Transverse colon (tissue), 4 donors: Measurements from ENCODE around the gene COL4A1. TPM values are rescaled to one million over a fixed set of nuclear protein-coding genes. Genes with fewer than 3 reads are reported as not detected.

Experiments used
- DNase-seq: peaks from one replicate; pipeline ENCODE4 v3.0.0-alpha.2; 2019
- H3K27ac ChIP-seq, 4 donors: fragments of 200-600 bp; sonication (generic); 2 replicates each; pipeline ENCODE4 v1.5.1; 2016 to 2018; ENCODE audit warnings: inconsistent platforms in 4 of 4
- H3K27me3 ChIP-seq: fragments of 200-600 bp; sonication (generic); 2 replicates; pipeline ENCODE4 v1.5.1; 2017; ENCODE audit warnings: inconsistent platforms
- H3K36me3 ChIP-seq, 4 donors: fragments of 200-600 bp; sonication (generic); 2 replicates each; pipeline ENCODE4 v1.5.1; 2017 to 2019; ENCODE audit warnings: inconsistent platforms in 4 of 4
- H3K4me1 ChIP-seq, 4 donors: fragments of 200-600 bp; sonication (generic); 2 replicates each; pipeline ENCODE4 v1.5.1; 2017 to 2020; ENCODE audit warnings: inconsistent platforms in 4 of 4
- H3K4me3 ChIP-seq, 4 donors: fragments of 200-600 bp; sonication (generic); 1 replicate in 1 of 4; 2 replicates in 3 of 4; pipeline versions ENCODE4 v1.5.1 to v1.6.1; 2017 to 2019; ENCODE audit warnings: inconsistent platforms in 4 of 4
- H3K9me3 ChIP-seq, 2 donors: fragments of 200-600 bp; sonication (generic); 2 replicates each; pipeline ENCODE4 v1.5.1; 2017 to 2019; ENCODE audit warnings: inconsistent platforms in 2 of 2
- CTCF ChIP-seq, 5 experiments: fragments of 200-600 bp in 3 of 5; fragments of 450-650 bp in 2 of 5; sonication (generic) in 3 of 5; IDR thresholded peaks; 1 replicate in 2 of 5; 2 replicates in 3 of 5; pipeline ENCODE4 v1.5.1; 2016 to 2017; ENCODE audit warnings: antibody characterized with exemption in 5 of 5, inconsistent platforms in 3 of 5, mild to moderate bottlenecking in 2 of 5, moderate library complexity in 1 of 5
- EP300 ChIP-seq: sonication (generic); formaldehyde crosslinking; IDR thresholded peaks from one replicate; pipeline ENCODE4 v1.6.1; 2017; ENCODE audit warnings: antibody characterized with exemption, low read depth
- POLR2A ChIP-seq: fragments of 450-650 bp; IDR thresholded peaks from one replicate; pipeline ENCODE4 v1.6.1; 2016; ENCODE audit warnings: antibody characterized with exemption, mild to moderate bottlenecking, moderate library complexity
- POLR2AphosphoS5 ChIP-seq, 3 donors: sonication (generic); formaldehyde crosslinking; IDR thresholded peaks; one replicate each; pipeline ENCODE4 v1.6.1; 2016; ENCODE audit warnings: antibody characterized with exemption in 3 of 3
- WGBS, 2 donors: methylation state at CpG; one replicate each; pipeline ENCODE4 v1.1.5; 2018; ENCODE audit warnings: low coverage in 1 of 2; 5-methylcytosine and 5-hydroxymethylcytosine counted together
- in situ Hi-C, 4 donors: fragments of 200-750 bp; cut with MboI; loops; one replicate each; pipeline versions ENCODE4 v1.15.0 to v1.15.1; 2017; ENCODE audit warnings: low sequenced_read_pairs in 3 of 4, low pct_ligation_motif_present in 1 of 4, low pct_unique_long_range_greater_than_20kb in 1 of 4
- intact Hi-C: fragments of 100-400 bp; cut with DNase I; formaldehyde crosslinking; loops from one replicate; pipeline ENCODE4 v1.15.1; 2023; ENCODE audit warnings: low total_unique reads
- total RNA-seq, 4 donors: library from RNA; depleted of rRNA; stranded (reverse); fragments of >200 nt; gene quantifications; one replicate each; pipeline ENCODE4 v1.1.0, GENCODE V29; 2016

Gene COL4A1
- total RNA-seq, 4 donors from 2014 or later: 46.4 to 180 (median 99.2) TPM

GRCh38 chr13:110280985-110281688, 25.8 kb downstream of the COL4A1 start:
- WGBS, 2 donors: 51 to 70% methylated on average over 2 to 7 of the region's 7 CpGs
- intact Hi-C loops: no loop called here
- Histone ChIP-seq H3K9me3 (no peaks in the 10 kb centered on the region), H3K4me3 (no peak overlapping the region), H3K36me3 (no peaks in the 10 kb centered on the region), H3K4me1 (peaks cover 7 to 45% (median 23%) of the 10 kb centered on the region in 4 donors), H3K27ac (peak overlapping the region; percentile 46 to 66 (median 54)), H3K27me3 (no peaks in the 10 kb centered on the region)
- peak; percentile 26 for DNase-seq
- no peak for TF ChIP-seq EP300
- no peak for TF ChIP-seq POLR2A
- in situ Hi-C loops: no loop called here

GRCh38 chr13:110280231-110280813, 26.6 kb downstream of the COL4A1 start:
- in situ Hi-C loops: no loop called here
- Histone ChIP-seq H3K36me3 (no peaks in the 10 kb centered on the region), H3K4me1 (peaks cover 7 to 41% (median 20%) of the 10 kb centered on the region in 4 donors), H3K27me3 (no peaks in the 10 kb centered on the region), H3K27ac (peak overlapping the region; percentile 46 to 66 (median 54)), H3K9me3 (no peaks in the 10 kb centered on the region), H3K4me3 (no peak overlapping the region)
- DNase-seq: no peak
- WGBS, 2 donors: 77 to 87% methylated on average over 9 of the region's 9 CpGs
- intact Hi-C loops: no loop called here
- TF ChIP-seq POLR2AphosphoS5 (IDR thresholded peaks at IDR 0.05): no peak
- no peak for TF ChIP-seq CTCF (IDR thresholded peaks at IDR 0.05)
- no peak for TF ChIP-seq EP300
- TF ChIP-seq POLR2A: no peak

- in situ Hi-C loops: no loop called here
- peak overlapping the region; percentile 46 to 66 (median 54) for H3K27ac ChIP-seq
- H3K36me3 ChIP-seq: no peaks in the 10 kb centered on the region
- no peak overlapping the region for H3K4me3 ChIP-seq
- 75 to 86% methylated on average over 2 to 4 of the region's 4 CpGs for WGBS, 2 donors
- DNase-seq: no peak
- H3K9me3 ChIP-seq: no peaks in the 10 kb centered on the region
- H3K4me1 ChIP-seq: peaks cover 6 to 46% (median 17%) of the 10 kb centered on the region in 4 donors
- TF ChIP-seq POLR2AphosphoS5 (IDR thresholded peaks at IDR 0.05): no peak
- no peak for TF ChIP-seq CTCF (IDR thresholded peaks at IDR 0.05)
- TF ChIP-seq POLR2A: no peak
- TF ChIP-seq EP300: no peak
- no peaks in the 10 kb centered on the region for H3K27me3 ChIP-seq
- intact Hi-C loops: no loop called here
Observed at GRCh38 chr13:110279684-110280083, 27.3 kb downstream of the COL4A1 start.

- peak overlapping the region in 2 of 4 donors; percentile 43 to 55 for H3K27ac ChIP-seq
Observed at GRCh38 chr13:110278859-110279258, 28.1 kb downstream of the COL4A1 start.

More at GRCh38 chr13:110278859-110279258, 28.1 kb downstream of the COL4A1 start:
- WGBS, 2 donors: 89 to 91% methylated on average over 7 of the region's 7 CpGs
- Histone ChIP-seq H3K4me3 (no peak overlapping the region), H3K9me3 (no peaks in the 10 kb centered on the region), H3K27me3 (no peaks in the 10 kb centered on the region), H3K4me1 (peaks cover 3 to 44% (median 14%) of the 10 kb centered on the region in 4 donors), H3K36me3 (no peaks in the 10 kb centered on the region)
- intact Hi-C loops: no loop called here
- DNase-seq: no peak
- in situ Hi-C loops: no loop called here
- no peak for TF ChIP-seq POLR2AphosphoS5 (IDR thresholded peaks at IDR 0.05)
- TF ChIP-seq EP300: no peak
- TF ChIP-seq POLR2A: no peak
- TF ChIP-seq CTCF (IDR thresholded peaks at IDR 0.05): no peak
